Fibroblast of the conjunctiva (primary cell): ENCODE results near the gene GREB1L.
"Not testable (repeated sequence)": the region's sequence is repeated elsewhere in the genome, so short reads cannot be mapped to it uniquely, and the experiment has no call there.

ENCODE experiments used
- DNase-seq: peaks from one replicate; pipeline ENCODE4 v3.0.0-alpha.2; 2010; ENCODE audit warnings: low read depth

The GREB1L gene

GRCh38 chr18:21307578-21307977 is 65.5 kb downstream of the GREB1L start:
- no peak for DNase-seq

- no peak for DNase-seq
Measured at GRCh38 chr18:21309248-21309647, 67.2 kb downstream of the GREB1L start.

GRCh38 chr18:21311980-21312379 is 69.9 kb downstream of the GREB1L start:
- not testable (repeated sequence) for DNase-seq

GRCh38 chr18:21313576-21313975 is 71.5 kb downstream of the GREB1L start:
- DNase-seq, result no peak

GRCh38 chr18:21314724-21315123 is 72.7 kb downstream of the GREB1L start:
- no peak for DNase-seq

- DNase-seq, result not testable (repeated sequence)
Measured at GRCh38 chr18:21315126-21315525, 73.1 kb downstream of the GREB1L start.

GRCh38 chr18:21315741-21316197 is 73.7 kb downstream of the GREB1L start:
- no peak for DNase-seq

GRCh38 chr18:21316296-21316695 is 74.3 kb downstream of the GREB1L start:
- no peak for DNase-seq

GRCh38 chr18:21321711-21322110 is 79.7 kb downstream of the GREB1L start:
- no peak for DNase-seq

GRCh38 chr18:21327101-21327500 is 85.1 kb downstream of the GREB1L start:
- no peak for DNase-seq

- peak; percentile 20 for DNase-seq
Measured at GRCh38 chr18:21330122-21330701, 88.2 kb downstream of the GREB1L start.

- DNase-seq, result no peak
Measured at GRCh38 chr18:21331065-21331464, 89.0 kb downstream of the GREB1L start.

- no peak for DNase-seq
Measured at GRCh38 chr18:21335927-21336488, 94.0 kb downstream of the GREB1L start.

- no peak for DNase-seq
Measured at GRCh38 chr18:21336846-21337245, 94.8 kb downstream of the GREB1L start.

- no peak for DNase-seq
Measured at GRCh38 chr18:21341141-21341540, 99.1 kb downstream of the GREB1L start.

- no peak for DNase-seq
Measured at GRCh38 chr18:21342372-21342771, 100.3 kb downstream of the GREB1L start.

GRCh38 chr18:21344860-21345259 is 102.8 kb downstream of the GREB1L start:
- no peak for DNase-seq

- no peak for DNase-seq
Measured at GRCh38 chr18:21345840-21346239, 103.8 kb downstream of the GREB1L start.

- no peak for DNase-seq
Measured at GRCh38 chr18:21359746-21360145, 117.7 kb downstream of the GREB1L start.

GRCh38 chr18:21361307-21361880 is 119.4 kb downstream of the GREB1L start:
- no peak for DNase-seq

- no peak for DNase-seq
Measured at GRCh38 chr18:21362831-21363230, 120.8 kb downstream of the GREB1L start.

- DNase-seq, result no peak
Measured at GRCh38 chr18:21363348-21363747, 121.3 kb downstream of the GREB1L start.

GRCh38 chr18:21364471-21364870 is 122.4 kb downstream of the GREB1L start:
- no peak for DNase-seq

- DNase-seq, result no peak
Measured at GRCh38 chr18:21366896-21367295, 124.9 kb downstream of the GREB1L start.
